K562 (cell line): ENCODE results near the gene GPX5. TPM values are rescaled to one million over a fixed set of nuclear protein-coding genes. Genes with fewer than 3 reads are reported as not detected.

Experiments
- BCLAF1 ChIP-seq, 2 experiments: fragments of 450-650 bp in 1 of 2; IDR thresholded peaks; 2 replicates each; pipeline ENCODE4 v1.6.1; 2011 to 2017; ENCODE audit warnings: low read depth in 2 of 2, antibody characterized with exemption in 1 of 2, borderline replicate concordance in 1 of 2, low read length in 1 of 2, mild to moderate bottlenecking in 1 of 2, mixed read lengths in 1 of 2; ENCODE audit not compliant: control insufficient read depth in 1 of 2
- CHD4 ChIP-seq: fragments of 200-600 bp; sonication (generic); IDR thresholded peaks from 3 replicates; pipeline ENCODE4 v1.6.1; 2012; ENCODE audit warnings: low read depth, mild to moderate bottlenecking, mixed read lengths, low read length, inconsistent platforms; ENCODE audit not compliant: insufficient read depth, insufficient replicate concordance, poor library complexity, severe bottlenecking
- FOXP1 ChIP-seq: sonication (generic); formaldehyde crosslinking; IDR thresholded peaks from 2 replicates; pipeline ENCODE4 v1.8.0; 2022; ENCODE audit warnings: mild to moderate bottlenecking, missing genetic modification reagents
- HIVEP1 ChIP-seq: fragments of 250-450 bp; sonication (Bioruptor Pico); IDR thresholded peaks from 2 replicates; pipeline ENCODE4 v1.4.0; 2020; ENCODE audit warnings: mild to moderate bottlenecking
- KDM5B ChIP-seq: fragments of 200-600 bp; sonication (generic); IDR thresholded peaks from 2 replicates; pipeline ENCODE4 v1.6.1; 2012; ENCODE audit warnings: low read depth, mild to moderate bottlenecking, moderate library complexity, low read length, control low read depth, inconsistent platforms; ENCODE audit not compliant: insufficient replicate concordance
- PHF21A ChIP-seq: fragments of 450-650 bp; IDR thresholded peaks from 2 replicates; pipeline ENCODE4 v1.6.1; 2017; ENCODE audit warnings: low read depth, borderline replicate concordance
- PTRF ChIP-seq: fragments of 450-650 bp; IDR thresholded peaks from 2 replicates; pipeline ENCODE4 v1.6.1; 2016; ENCODE audit warnings: mild to moderate bottlenecking, missing genetic modification characterization, missing compliant biosample characterization
- SMARCE1 ChIP-seq: fragments of 450-650 bp; IDR thresholded peaks from 2 replicates; pipeline ENCODE4 v1.7.1; 2016; ENCODE audit warnings: mild to moderate bottlenecking
- SP1 ChIP-seq: sonication (generic); formaldehyde crosslinking; IDR thresholded peaks from 2 replicates; pipeline ENCODE4 v1.8.1; 2022; ENCODE audit warnings: mild to moderate bottlenecking, missing genetic modification reagents
- STAG1 ChIP-seq: sonication (generic); formaldehyde crosslinking; IDR thresholded peaks from 2 replicates; pipeline ENCODE4 v1.5.0; 2020; ENCODE audit warnings: missing genetic modification reagents, borderline replicate concordance
- TAL1 ChIP-seq: fragments of 450-650 bp; IDR thresholded peaks from 2 replicates; pipeline ENCODE4 v1.6.1; 2016; ENCODE audit warnings: mild to moderate bottlenecking
- ZBTB40 ChIP-seq, 2 experiments: fragments of 450-650 bp in 1 of 2; sonication (generic) in 1 of 2; formaldehyde crosslinking in 1 of 2; IDR thresholded peaks; 2 replicates each; pipeline versions ENCODE4 v1.7.1 to v1.9.0; 2016 to 2022; ENCODE audit warnings: inconsistent platforms in 1 of 2, mild to moderate bottlenecking in 1 of 2, missing genetic modification reagents in 1 of 2
- ZKSCAN3 ChIP-seq: fragments of 250-450 bp; sonication (Bioruptor Pico); IDR thresholded peaks from 2 replicates; pipeline ENCODE4 v1.4.0; 2020
- ZNF124 ChIP-seq: sonication (generic); formaldehyde crosslinking; IDR thresholded peaks from 2 replicates; pipeline ENCODE4 v1.8.1; 2022; ENCODE audit warnings: missing genetic modification reagents
- ZNF766 ChIP-seq: fragments of 200-800 bp; sonication (Bioruptor generic); conservative IDR thresholded peaks from 2 replicates; pipeline ENCODE4 v1.6.1; 2016; ENCODE audit warnings: missing genetic modification characterization, missing compliant biosample characterization
- polyA plus RNA-seq, 8 experiments: library from polyadenylated mRNA; depleted of rRNA in 4 of 8; stranded (reverse) in 5 of 8; unstranded in 3 of 8; fragments of >200 nt; fragmentation: Nextera tagmentation in 2 of 8; fragmentation: Illumina TruSeq in 1 of 8; extraction: Ambion mirVana in 2 of 8; extraction: Trizol in 1 of 8; gene quantifications; 2 replicates each; pipeline versions ENCODE4 v1.2.1 to v1.2.3, GENCODE V29; 2011 to 2014; ENCODE audit warnings: inconsistent platforms in 1 of 8, missing spikeins in 1 of 8
- total RNA-seq, 7 experiments: library from RNA; depleted of rRNA in 6 of 7; stranded (reverse); fragments of >200 nt in 6 of 7; fragmentation: Illumina TruSeq in 2 of 7; extraction: Trizol in 2 of 7; gene quantifications; 2 replicates each; pipeline versions ENCODE4 v1.2.1 to v1.2.3, GENCODE V29; 2011 to 2021; ENCODE audit warnings: low replicate concordance in 1 of 7

The GPX5 gene
- total and polyA plus RNA-seq, 9 of the 15 experiments (the other 6 are each of a cell fraction or from before 2014, with no cell fraction given), result 0.07 to 0.18 (median 0.15) TPM; not detected in 6

GRCh38 chr6:28491984-28492317 is 33.7 kb upstream of the GPX5 start (continued):
- TF ChIP-seq CHD4 (no peak), ZNF766 (0 out of 2 replicates have a peak, but pooled peaks have one; percentile 3), STAG1 (CRISPR knock-in tag) (no peak), KDM5B (peak; percentile 54), HIVEP1 (no peak), ZKSCAN3 (no peak), FOXP1 (no peak), SP1 (0 out of 2 replicates have a peak, but pooled peaks have one; percentile 48), SMARCE1 (no peak; the same call in 1 of the 2 replicates), TAL1 (no peak), ZNF124 (no peak), PHF21A (no peak), BCLAF1 (IDR thresholded peaks at IDR 0.05; ENCODE audit: borderline replicate concordance in 1 of 2, control insufficient read depth in 1 of 2, low read depth in 2 of 2, low read length in 1 of 2) (no peak), ZBTB40 (IDR thresholded peaks at IDR 0.05) (peak; percentile 67; the same call in 1 of the 2 replicates), ZBTB40 (CRISPR knock-in tag; IDR thresholded peaks at IDR 0.05) (no peak), PTRF (no peak)
